Measurements from ENCODE around the gene KCNQ1.
"Not testable (repeated sequence)": the region's sequence is repeated elsewhere in the genome, so short reads cannot be mapped to it uniquely, and the experiment has no call there.

The KCNQ1 gene

GRCh38 chr11:2631161-2631560, 186.4 kb downstream of the KCNQ1 start:
- DNase-seq: no peak

DNA sequence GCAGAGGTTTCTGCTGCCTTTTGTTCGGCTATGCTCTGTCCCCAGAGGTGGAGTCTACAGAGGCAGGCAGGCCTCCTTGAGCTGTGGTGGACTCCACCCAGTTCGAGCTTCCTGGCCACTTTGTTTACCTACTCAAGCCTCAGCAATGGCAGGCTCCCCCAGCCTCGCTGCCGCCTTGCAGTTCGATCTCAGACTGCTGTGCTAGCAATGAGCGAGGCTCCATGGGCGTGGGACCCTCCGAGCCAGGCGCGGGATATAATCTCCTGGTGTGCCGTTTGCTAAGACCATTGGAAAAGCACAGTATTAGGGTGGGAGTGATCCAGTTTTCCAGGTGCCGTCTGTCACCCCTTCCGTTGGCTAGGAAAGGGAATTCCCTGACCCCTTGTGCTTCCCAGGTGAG, 195.0 kb downstream of the KCNQ1 start:
- not testable (repeated sequence) for DNase-seq

GRCh38 chr11:2641623-2642022, 196.8 kb downstream of the KCNQ1 start:
- no peak for DNase-seq

DNA sequence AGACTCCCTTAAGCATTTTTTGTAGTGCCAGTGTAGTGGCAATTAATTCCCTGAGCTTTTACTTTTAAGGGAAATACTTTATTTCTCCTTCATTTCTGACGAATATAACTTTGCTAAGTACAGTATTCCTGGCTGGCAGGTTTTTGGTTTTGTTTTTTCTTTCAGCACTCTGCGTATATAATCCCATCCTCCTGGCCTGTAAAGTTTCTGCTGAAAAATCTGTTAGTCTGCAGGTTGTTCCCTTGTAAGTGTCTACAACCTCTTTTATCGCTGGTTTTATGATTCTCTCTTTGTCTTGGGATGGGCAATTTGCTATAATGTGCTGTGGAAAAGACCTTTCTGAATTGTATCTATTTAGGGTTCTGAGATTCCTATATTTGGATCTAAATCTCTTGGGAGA, 198.9 kb downstream of the KCNQ1 start:
- no peak for DNase-seq

GRCh38 chr11:2644844-2645778, 200.3 kb downstream of the KCNQ1 start:
- DNase-seq: no peak

GRCh38 chr11:2645779-2646118, 200.9 kb downstream of the KCNQ1 start:
- DNase-seq: no peak

- DNase-seq: no peak
These were observed 202.4 kb downstream of the KCNQ1 start for GRCh38 chr11:2647167-2647566.

DNA sequence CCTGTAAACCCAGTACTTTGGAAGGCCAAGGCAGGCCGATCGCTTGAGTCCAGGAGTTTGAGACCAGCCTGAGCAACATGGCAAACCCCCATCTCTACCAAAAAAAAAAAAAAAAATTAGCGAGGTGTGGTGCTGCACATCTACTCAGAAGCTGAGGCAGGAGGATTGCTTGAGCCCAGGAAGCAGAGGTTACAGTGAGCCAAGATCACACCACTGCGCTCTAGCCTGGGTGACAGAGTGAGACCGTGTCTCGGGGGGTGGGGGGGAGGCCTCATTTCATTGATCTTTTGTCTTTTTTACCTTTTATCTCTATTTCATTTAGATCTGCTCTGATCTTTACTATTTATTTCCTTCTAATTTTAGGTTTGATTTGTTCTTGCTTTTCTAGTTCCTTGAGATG, 203.1 kb downstream of the KCNQ1 start:
- DNase-seq: no peak

DNA sequence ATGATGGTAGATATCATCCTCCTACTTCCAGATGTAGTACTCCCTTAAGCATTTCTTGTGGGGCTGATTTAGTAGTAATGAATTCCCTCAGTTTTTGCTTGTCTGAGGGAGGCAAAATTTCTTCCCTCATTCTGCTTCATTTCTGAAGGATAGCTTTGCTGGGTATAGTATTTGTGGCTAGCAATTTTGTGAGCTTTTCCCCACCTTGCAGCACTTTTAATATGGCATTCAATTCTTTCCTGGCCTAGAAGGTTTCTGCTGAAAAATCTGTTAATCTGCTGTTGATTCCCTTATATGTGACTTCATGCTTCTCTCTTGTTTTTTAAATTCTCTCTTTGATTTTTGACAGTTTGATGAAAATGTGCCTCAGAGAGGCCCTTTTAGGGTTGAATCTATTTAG, 204.6 kb downstream of the KCNQ1 start:
- DNase-seq: no peak

DNA sequence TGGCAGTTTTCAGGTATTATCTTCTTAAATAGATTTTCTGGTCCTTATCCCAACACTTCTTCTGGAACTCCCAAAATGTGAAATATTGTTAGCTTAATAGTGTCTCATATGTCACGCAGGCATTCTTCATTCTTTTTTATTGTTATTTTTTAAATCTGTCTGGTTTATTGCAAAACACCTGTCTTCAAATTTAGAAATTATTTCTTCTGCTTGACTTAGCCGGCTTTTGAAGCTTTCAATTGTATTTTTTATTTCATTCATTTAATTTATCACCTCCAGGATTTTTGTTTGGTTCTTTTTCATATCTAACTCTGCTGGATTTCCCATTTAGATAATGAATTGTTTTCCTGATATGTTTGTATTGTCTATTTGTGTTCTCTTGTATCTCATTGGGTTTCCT, 205.0 kb downstream of the KCNQ1 start:
- DNase-seq: no peak

DNA sequence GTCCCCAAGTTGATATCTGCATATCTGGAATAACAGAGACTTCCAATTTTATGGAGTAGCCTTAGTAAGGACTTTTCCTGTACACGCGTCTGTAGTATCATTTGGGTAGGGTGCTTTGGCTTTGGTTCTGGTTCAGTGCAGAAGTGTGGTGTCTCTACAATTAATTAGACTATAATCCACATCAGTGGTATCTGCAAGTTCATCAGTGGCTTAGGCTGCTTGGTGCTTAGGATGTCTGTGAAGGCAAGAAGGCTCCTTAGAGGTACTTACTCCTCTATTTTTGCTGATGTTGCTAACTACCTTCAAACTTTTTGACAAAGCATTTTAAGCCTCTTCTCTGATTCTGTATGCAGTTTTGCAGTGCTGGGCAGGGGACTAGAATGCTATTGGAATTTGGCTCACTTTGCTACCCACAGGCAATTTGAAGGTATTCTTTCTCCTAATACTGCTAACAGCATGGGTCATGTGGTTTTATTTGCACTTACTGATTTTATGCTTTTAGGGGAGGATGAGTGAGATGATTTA, 205.6 kb downstream of the KCNQ1 start:
- DNase-seq: no peak

GRCh38 chr11:2651054-2651617, 206.3 kb downstream of the KCNQ1 start:
- DNase-seq: no peak

- no peak for DNase-seq
These were observed 207.0 kb downstream of the KCNQ1 start for GRCh38 chr11:2651826-2652271.

GRCh38 chr11:2652333-2653197, 207.8 kb downstream of the KCNQ1 start:
- no peak for DNase-seq

DNA sequence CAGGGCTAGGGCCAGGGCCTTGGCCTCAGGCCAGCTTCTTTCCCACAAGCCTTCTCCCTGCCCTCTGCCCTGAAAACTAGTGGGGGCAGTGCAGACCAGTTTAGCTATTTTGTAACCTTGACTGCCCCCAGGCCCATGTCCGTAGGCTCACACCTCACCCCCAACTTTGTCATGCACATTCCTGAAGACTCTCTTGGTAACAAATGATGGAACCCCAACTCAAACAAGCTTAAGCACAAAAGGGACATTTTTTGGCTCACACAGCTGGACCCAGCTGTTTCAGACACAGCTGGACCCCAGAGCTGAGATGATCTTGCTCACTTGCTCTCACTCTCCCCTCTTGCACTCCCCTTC, 208.4 kb downstream of the KCNQ1 start:
- no peak for DNase-seq

DNA sequence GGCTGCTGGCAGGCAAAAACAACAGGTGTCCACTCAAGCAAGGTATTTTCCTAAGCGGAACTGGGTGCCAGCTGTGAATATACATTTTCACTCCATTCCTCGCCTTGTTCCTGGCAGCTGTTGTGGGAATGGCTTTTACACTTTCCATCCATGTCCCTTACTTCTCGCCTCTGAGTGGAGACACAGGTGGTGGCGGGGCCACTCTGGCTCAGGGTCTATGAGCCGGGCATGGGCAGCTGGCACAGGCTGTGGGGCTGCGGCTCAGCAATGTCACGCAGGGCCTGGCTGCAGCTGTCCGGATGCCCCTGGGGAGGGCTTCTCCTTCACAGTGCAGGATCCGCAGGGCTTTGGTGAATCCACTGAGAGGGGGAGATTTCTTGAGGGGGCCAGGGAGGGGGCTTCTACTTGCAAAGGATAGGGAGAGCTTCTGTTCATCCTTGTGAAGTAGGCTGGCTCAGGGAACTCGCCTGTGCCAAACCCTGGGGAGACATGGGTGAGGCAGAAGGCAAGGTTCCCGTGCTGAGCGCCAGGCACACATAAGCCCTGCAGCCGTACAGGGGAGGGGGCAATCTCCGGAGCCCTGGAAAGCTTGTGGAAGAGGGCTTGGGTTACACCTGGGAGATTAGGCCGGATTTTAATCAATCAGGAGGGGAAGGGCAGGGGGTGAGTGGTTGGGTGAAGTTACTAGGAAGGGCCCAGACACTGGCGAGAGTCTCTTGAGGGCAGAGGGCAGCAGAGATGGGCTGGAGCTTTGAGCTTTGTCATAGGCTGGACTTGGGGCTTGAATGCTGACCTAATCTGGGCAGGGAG, 209.3 kb downstream of the KCNQ1 start:
- DNase-seq: no peak

- DNase-seq: no peak
These were observed 210.4 kb downstream of the KCNQ1 start for GRCh38 chr11:2655016-2655719.

DNA sequence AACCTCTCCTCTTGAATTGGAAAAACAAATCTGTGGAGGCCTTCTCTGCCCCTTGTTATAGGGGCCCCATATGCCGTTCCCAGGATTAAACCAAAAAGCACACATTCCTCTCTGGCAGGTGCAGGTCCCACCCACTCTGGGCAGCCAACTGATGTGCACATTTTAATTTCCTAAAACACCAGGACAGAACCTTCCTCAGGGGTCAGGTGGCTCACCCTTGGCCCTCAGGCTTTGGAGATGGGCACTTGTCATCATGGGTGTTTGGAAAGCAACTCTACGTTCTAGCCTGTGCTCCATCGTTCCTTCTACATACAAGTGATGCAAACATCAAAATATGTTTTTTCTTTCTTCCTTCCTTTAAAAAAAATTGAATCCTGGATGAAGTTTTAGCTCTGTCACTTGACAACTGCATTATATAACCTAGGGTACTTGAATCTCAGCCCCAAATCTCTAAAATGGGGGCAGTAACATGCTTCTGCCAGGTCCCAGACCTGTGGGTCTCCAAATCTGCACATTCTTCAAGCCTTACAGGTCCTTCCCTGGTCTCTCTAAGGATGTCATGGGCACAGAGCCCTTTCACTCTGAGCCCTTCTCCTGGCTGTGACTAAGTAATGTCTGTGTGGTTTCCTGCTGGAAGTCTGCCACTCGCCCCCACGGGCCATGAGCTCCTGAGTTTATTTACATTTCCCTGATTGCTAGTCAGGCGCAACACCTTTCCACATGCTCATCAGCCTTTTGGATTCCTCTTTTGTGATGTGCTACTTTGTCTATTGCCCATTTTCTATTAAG, 211.2 kb downstream of the KCNQ1 start:
- no peak for DNase-seq

DNA sequence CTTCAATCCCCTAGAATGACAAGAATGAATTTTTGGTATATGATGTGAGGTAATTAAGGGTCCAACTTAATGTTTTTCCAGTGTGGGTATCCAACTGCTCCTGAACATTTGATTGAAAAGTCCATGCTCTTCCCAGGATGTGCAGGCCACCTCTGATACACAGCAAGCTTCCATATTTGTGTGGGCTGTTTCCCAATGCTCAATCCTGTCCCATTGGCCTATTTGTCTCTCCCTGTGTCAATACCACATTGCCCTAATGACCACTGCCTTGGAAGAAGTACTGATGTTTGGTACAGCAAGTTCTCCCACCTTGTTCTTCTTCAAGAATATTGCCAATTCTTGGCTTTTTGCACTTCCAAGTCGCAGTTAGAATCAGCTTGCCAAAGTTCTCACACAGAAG, 212.1 kb downstream of the KCNQ1 start:
- DNase-seq: no peak

DNA sequence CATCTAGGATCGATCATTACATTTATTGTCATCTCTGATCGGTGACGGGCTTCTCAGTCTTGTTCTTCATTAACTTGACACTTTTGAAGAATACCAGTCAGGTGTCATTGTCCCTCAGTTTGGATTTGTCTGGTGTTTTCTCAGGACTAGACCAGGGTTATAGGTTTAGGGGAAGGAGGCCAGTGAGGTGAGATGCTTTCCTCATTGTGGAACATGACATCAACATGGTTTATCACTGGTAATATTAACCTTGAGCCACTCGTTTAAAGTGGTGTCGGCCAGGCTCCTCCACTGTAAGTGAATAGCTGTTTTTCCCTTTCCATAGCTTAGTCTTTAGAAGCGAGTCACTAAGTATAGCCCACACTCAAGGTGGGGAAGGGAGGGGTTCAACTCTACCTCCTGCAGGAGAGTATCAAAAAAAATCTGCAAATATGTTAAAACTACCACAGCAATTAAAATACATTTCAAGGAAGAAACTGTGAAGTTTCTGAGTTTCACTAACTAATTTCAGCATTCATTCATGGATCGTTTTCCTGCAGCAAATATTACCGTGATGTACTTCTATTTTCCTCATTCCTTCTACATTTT, 213.0 kb downstream of the KCNQ1 start:
- DNase-seq: no peak
